GM21723 (cell line): ENCODE measurements around the gene TECPR1.
A peak's percentile ranks its signal among the peaks of the same experiment; 100 is the strongest.

Experiments used
- ATAC-seq: cut with Tn5 transposase; IDR thresholded peaks from one replicate; pipeline ENCODE4 v1.9.1; 2021; ENCODE audit warnings: mild to moderate bottlenecking, moderate library complexity; ENCODE audit not compliant: unreplicated experiment

TECPR1 gene

GRCh38 chr7:98211676-98212531, 40.1 kb downstream of the TECPR1 start:
- no peak for ATAC-seq

- peak; percentile 51 for ATAC-seq
These were observed 40.8 kb downstream of the TECPR1 start, which contains the start of gene BHLHA15 for GRCh38 chr7:98211221-98211675. BHLHA15 (plus strand) TSS chr7:98211439; CDS start chr7:98212310, 871 bp downstream.

- ATAC-seq = no peak
These were observed 41.4 kb downstream of the TECPR1 start for GRCh38 chr7:98210513-98211220.

GRCh38 chr7:98209166-98209920, 42.7 kb downstream of the TECPR1 start:
- ATAC-seq = no peak

- ATAC-seq = no peak
These were observed 45.3 kb downstream of the TECPR1 start for GRCh38 chr7:98206451-98207330.

GRCh38 chr7:98205162-98205845, 46.7 kb downstream of the TECPR1 start:
- no peak for ATAC-seq

GRCh38 chr7:98204670-98205069, 47.4 kb downstream of the TECPR1 start:
- ATAC-seq = no peak

GRCh38 chr7:98203964-98204605, 47.9 kb downstream of the TECPR1 start:
- ATAC-seq = no peak

- ATAC-seq = peak; percentile 39
These were observed 48.6 kb downstream of the TECPR1 start for GRCh38 chr7:98203261-98203963.

GRCh38 chr7:98202367-98203195, 49.5 kb downstream of the TECPR1 start:
- peak; percentile 91 for ATAC-seq

- peak; percentile 36 for ATAC-seq
These were observed 51.7 kb downstream of the TECPR1 start for GRCh38 chr7:98200364-98200763.

GRCh38 chr7:98199131-98199530, 52.9 kb downstream of the TECPR1 start:
- ATAC-seq = no peak

GRCh38 chr7:98196706-98197605, 55.1 kb downstream of the TECPR1 start:
- no peak for ATAC-seq

GRCh38 chr7:98194672-98195457, 57.2 kb downstream of the TECPR1 start:
- no peak for ATAC-seq

GRCh38 chr7:98194186-98194585, 57.8 kb downstream of the TECPR1 start:
- ATAC-seq = no peak
